Ascending aorta (tissue), 2 donors: Measurements from ENCODE around the gene ASB5. TPM values are rescaled to one million over a fixed set of nuclear protein-coding genes. Genes with fewer than 3 reads are reported as not detected.

Experiments used
- DNase-seq, 2 donors: peaks; one replicate each; pipeline ENCODE4 v3.0.0-alpha.2; 2019; ENCODE audit warnings: low spot score in 2 of 2
- H3K27ac ChIP-seq, 2 donors: fragments of 200-600 bp; sonication (generic); one replicate each; pipeline ENCODE4 v1.5.1; 2016 to 2017; ENCODE audit warnings: mild to moderate bottlenecking in 1 of 2
- H3K27me3 ChIP-seq: fragments of 200-600 bp; sonication (generic); one replicate; pipeline ENCODE4 v1.5.1; 2017
- H3K36me3 ChIP-seq, 2 donors: fragments of 200-600 bp; sonication (generic); one replicate each; pipeline ENCODE4 v1.5.1; 2016
- H3K4me1 ChIP-seq, 2 donors: fragments of 200-600 bp; sonication (generic); one replicate each; pipeline ENCODE4 v1.5.1; 2016 to 2017; ENCODE audit warnings: mild to moderate bottlenecking in 1 of 2
- H3K4me3 ChIP-seq, 2 donors: fragments of 200-600 bp; sonication (generic); one replicate each; pipeline ENCODE4 v1.5.1; 2016 to 2017; ENCODE audit warnings: mild to moderate bottlenecking in 1 of 2
- H3K9me3 ChIP-seq, 2 donors: fragments of 200-600 bp; sonication (generic); one replicate each; pipeline ENCODE4 v1.5.1; 2016
- CTCF ChIP-seq, 3 experiments: fragments of 200-600 bp in 2 of 3; fragments of 450-650 bp in 1 of 3; sonication (generic) in 2 of 3; IDR thresholded peaks; one replicate each; pipeline ENCODE4 v1.5.1; 2016 to 2019; ENCODE audit warnings: antibody characterized with exemption in 3 of 3, mild to moderate bottlenecking in 1 of 3, moderate library complexity in 1 of 3
- intact Hi-C: fragments of 100-400 bp; cut with DNase I; formaldehyde crosslinking; loops from one replicate; pipeline ENCODE4 v1.15.1; 2023
- total RNA-seq: library from RNA; depleted of rRNA; stranded (reverse); fragments of >200 nt; gene quantifications from one replicate; pipeline ENCODE4 v1.1.0, GENCODE V29; 2016

ASB5 gene
- total RNA-seq, 1 donor from 2014 or later = not detected

DNA sequence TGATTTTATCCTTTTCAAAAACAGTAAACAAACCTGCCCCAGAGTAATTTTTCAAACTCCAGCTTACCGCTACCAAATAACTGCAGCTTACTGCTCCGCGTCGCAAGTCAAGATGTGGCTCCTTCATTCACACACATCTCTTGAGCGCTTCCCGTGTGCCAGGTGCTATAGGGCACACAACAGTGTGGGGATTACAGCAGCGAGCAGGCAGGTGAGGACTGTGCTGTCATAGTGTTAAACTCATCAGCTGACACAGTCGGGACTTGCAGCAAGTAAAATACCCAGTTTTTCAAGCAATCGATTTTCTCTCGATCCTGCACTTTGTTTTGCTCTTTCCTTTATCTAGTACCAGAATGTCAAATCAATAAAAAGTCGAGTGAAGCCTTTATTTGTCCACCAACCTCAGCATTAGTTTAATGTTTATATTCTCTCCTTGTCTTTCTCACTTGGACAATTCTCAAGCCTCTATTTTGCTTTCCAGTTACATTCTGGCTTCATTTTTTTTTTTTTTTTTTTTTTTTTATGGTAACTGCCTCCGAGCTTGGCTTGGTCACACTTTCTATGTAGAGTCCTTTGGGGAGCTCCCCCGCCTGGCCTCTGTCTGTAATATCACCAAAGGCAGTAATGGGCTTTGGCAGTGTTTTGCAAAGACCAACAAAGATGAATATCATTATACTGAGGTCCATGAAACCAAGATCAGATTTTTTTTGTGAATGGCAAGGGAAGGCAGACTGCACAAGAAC is 8.3 kb upstream of the ASB5 start:
- H3K4me1 ChIP-seq = no peaks in the 10 kb centered on the region
- TF ChIP-seq CTCF (IDR thresholded peaks at IDR 0.05) = peak in 2 of 3 experiments; percentile 42 to 53
- peak overlapping the region in 1 of 2 donors; percentile 16 for H3K4me3 ChIP-seq
- intact Hi-C loops = loop anchor here (1.0 to 5.0 kb wide), 3 partner anchors 80 to 243 kb away; partner anchors contain the start of gene SPATA4
- no peaks in the 10 kb centered on the region for H3K27me3 ChIP-seq
- H3K27ac ChIP-seq = no peak overlapping the region
- H3K36me3 ChIP-seq = no peaks in the 10 kb centered on the region
- DNase-seq = peak in 1 of 2 donors; percentile 68
- no peaks in the 10 kb centered on the region for H3K9me3 ChIP-seq

DNA sequence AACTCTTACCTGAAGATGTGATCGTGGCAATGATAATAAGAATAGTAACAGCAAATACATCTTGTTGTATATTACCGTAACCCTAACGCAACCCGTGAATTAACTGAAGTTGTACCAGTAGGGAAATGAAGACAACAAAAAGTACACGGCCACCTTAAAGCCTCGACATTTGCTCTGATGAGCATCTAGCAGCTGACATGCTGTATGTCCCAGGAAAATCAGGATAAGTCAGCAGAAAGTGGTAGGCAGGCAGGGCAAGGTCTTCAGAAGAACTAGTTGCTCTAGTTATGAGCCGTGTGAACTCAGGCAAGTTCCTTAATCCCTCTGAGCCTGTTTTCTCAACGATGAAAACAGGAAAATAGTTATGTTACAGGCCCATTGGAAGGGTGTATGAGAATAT is 7.7 kb upstream of the ASB5 start:
- no peak for DNase-seq
- no peaks in the 10 kb centered on the region for H3K9me3 ChIP-seq
- TF ChIP-seq CTCF (IDR thresholded peaks at IDR 0.05) = no peak
- H3K27ac ChIP-seq = no peak overlapping the region
- H3K27me3 ChIP-seq = no peaks in the 10 kb centered on the region
- no peaks in the 10 kb centered on the region for H3K36me3 ChIP-seq
- intact Hi-C loops = loop anchor here (1.0 to 5.0 kb wide), 3 partner anchors 79 to 242 kb away; partner anchors contain the start of gene SPATA4
- H3K4me1 ChIP-seq = no peaks in the 10 kb centered on the region
- no peak overlapping the region for H3K4me3 ChIP-seq

GRCh38 chr4:176274441-176274840 is 5.4 kb upstream of the ASB5 start:
- Histone ChIP-seq H3K9me3 (no peaks in the 10 kb centered on the region), H3K27me3 (no peaks in the 10 kb centered on the region), H3K27ac (no peak overlapping the region), H3K4me3 (no peak overlapping the region), H3K36me3 (no peaks in the 10 kb centered on the region), H3K4me1 (no peaks in the 10 kb centered on the region)
- no peak for TF ChIP-seq CTCF (IDR thresholded peaks at IDR 0.05)
- intact Hi-C loops = no loop called here
- no peak for DNase-seq

- Histone ChIP-seq H3K27ac (no peak overlapping the region), H3K4me1 (no peaks in the 10 kb centered on the region)
- intact Hi-C loops = no loop called here
These were observed 4.7 kb upstream of the ASB5 start for GRCh38 chr4:176273736-176274135.

DNA sequence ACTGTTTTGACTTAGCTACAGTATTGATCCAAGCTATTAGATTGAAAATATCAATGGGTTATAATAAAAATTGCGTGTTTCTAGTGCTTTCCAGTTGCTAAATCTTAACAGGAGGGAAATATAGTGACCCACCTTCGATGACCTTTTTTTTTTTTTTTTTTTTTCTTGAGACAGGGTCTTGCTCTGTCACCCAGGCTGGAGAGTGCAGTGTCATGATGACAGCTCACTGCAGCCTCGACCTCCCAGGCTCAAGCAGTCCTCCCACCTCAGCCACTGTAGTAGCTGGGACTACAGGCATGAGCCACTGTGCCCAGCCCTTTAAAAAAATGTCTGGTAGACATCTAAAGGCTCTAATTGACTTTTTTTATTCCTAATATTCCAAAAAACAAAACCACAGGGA is 3.8 kb upstream of the ASB5 start:
- Histone ChIP-seq H3K27me3 (no peaks in the 10 kb centered on the region), H3K4me3 (no peak overlapping the region), H3K9me3 (no peaks in the 10 kb centered on the region), H3K4me1 (no peaks in the 10 kb centered on the region), H3K36me3 (no peaks in the 10 kb centered on the region), H3K27ac (no peak overlapping the region)
- intact Hi-C loops = no loop called here
- no peak for TF ChIP-seq CTCF (IDR thresholded peaks at IDR 0.05)
- no peak for DNase-seq

More at GRCh38 chr4:176273736-176274135, 4.7 kb upstream of the ASB5 start:
- DNase-seq = no peak
- H3K27me3 ChIP-seq = no peaks in the 10 kb centered on the region
- H3K4me3 ChIP-seq = no peak overlapping the region
- H3K36me3 ChIP-seq = no peaks in the 10 kb centered on the region
- H3K9me3 ChIP-seq = no peaks in the 10 kb centered on the region
- no peak for TF ChIP-seq CTCF (IDR thresholded peaks at IDR 0.05)
